Neural progenitor cell (in vitro differentiated cells): ENCODE results near the gene RGS5. TPM values are rescaled to one million over a fixed set of nuclear protein-coding genes. Genes with fewer than 3 reads are reported as not detected.
A peak's percentile ranks its signal among the peaks of the same experiment; 100 is the strongest.

ENCODE experiments used
- DNase-seq: peaks from one replicate; pipeline ENCODE4 v3.0.0-alpha.2; 2016; ENCODE audit warnings: low spot score
- H2AFZ ChIP-seq: fragments of 200-600 bp; sonication (generic); replicated peaks from 2 replicates; pipeline ENCODE4 v1.6.1; 2016; ENCODE audit warnings: antibody characterized with exemption
- H3F3A ChIP-seq: fragments of 200-600 bp; sonication (generic); 2 replicates; pipeline ENCODE4 v1.6.1; 2016; ENCODE audit warnings: antibody characterized with exemption, low read depth
- H3K27ac ChIP-seq: fragments of 200-600 bp; sonication (generic); 2 replicates; pipeline ENCODE4 v1.5.1; 2016; ENCODE audit warnings: mild to moderate bottlenecking
- H3K27me3 ChIP-seq: fragments of 200-600 bp; sonication (generic); 2 replicates; pipeline ENCODE4 v1.6.1; 2016; ENCODE audit warnings: mild to moderate bottlenecking, moderate library complexity
- H3K36me3 ChIP-seq: fragments of 200-600 bp; sonication (generic); 2 replicates; pipeline ENCODE4 v1.5.1; 2016
- H3K4me1 ChIP-seq: fragments of 200-600 bp; sonication (generic); 2 replicates; pipeline ENCODE4 v1.6.1; 2016; ENCODE audit warnings: mixed run types
- H3K4me2 ChIP-seq: fragments of 200-600 bp; sonication (generic); 2 replicates; pipeline ENCODE4 v1.6.1; 2016
- H3K4me3 ChIP-seq: fragments of 200-600 bp; sonication (generic); 2 replicates; pipeline ENCODE4 v1.5.1; 2016
- H3K79me2 ChIP-seq: fragments of 200-600 bp; sonication (generic); 2 replicates; pipeline ENCODE4 v1.6.1; 2016; ENCODE audit warnings: low read depth
- H3K9ac ChIP-seq: fragments of 200-600 bp; sonication (generic); 2 replicates; pipeline ENCODE4 v1.6.1; 2016
- H3K9me3 ChIP-seq: fragments of 200-600 bp; sonication (generic); 2 replicates; pipeline ENCODE4 v1.5.1; 2016; ENCODE audit warnings: low read depth
- H4K20me1 ChIP-seq: fragments of 200-600 bp; sonication (generic); 2 replicates; pipeline ENCODE4 v1.6.1; 2016; ENCODE audit warnings: low read depth
- H3K27ac Mint-ChIP-seq: 3 replicates; pipeline ENCODE4 v1.8.0; 2021; ENCODE audit warnings: mixed read lengths
- H3K27me3 Mint-ChIP-seq: 2 replicates; pipeline ENCODE4 v1.8.0; 2022; ENCODE audit warnings: low read depth, mild to moderate bottlenecking, inconsistent platforms, moderate library complexity, mixed read lengths; ENCODE audit not compliant: insufficient read depth
- H3K36me3 Mint-ChIP-seq: 3 replicates; pipeline ENCODE4 v1.8.0; 2021; ENCODE audit warnings: mixed read lengths
- H3K4me1 Mint-ChIP-seq: 3 replicates; pipeline ENCODE4 v1.8.0; 2021; ENCODE audit warnings: mixed read lengths
- H3K4me3 Mint-ChIP-seq: 3 replicates; pipeline ENCODE4 v1.8.0; 2021; ENCODE audit warnings: mild to moderate bottlenecking, moderate library complexity, mixed read lengths
- H3K9me3 Mint-ChIP-seq: 3 replicates; pipeline ENCODE4 v1.8.0; 2020; ENCODE audit warnings: mixed read lengths
- EZH2 ChIP-seq: fragments of 200-600 bp; sonication (generic); IDR thresholded peaks from 2 replicates; pipeline ENCODE4 v1.6.1; 2017; ENCODE audit warnings: antibody characterized with exemption, mild to moderate bottlenecking, moderate library complexity
- EZH2phosphoT487 ChIP-seq: fragments of 200-600 bp; sonication (generic); IDR thresholded peaks from 2 replicates; pipeline ENCODE4 v1.6.1; 2017; ENCODE audit warnings: antibody characterized with exemption
- total RNA-seq: library from RNA; depleted of rRNA; stranded (reverse); fragments of >200 nt; gene quantifications from 2 replicates; pipeline ENCODE4 v1.2.3, GENCODE V29; 2015; ENCODE audit warnings: low replicate concordance
- TF ChIP-seq, protein P1 (sequence below): fragments of 200-600 bp; sonication (generic); IDR thresholded peaks from 2 replicates; pipeline ENCODE4 v1.5.1; 2017; ENCODE audit warnings: antibody characterized with exemption, mild to moderate bottlenecking

The RGS5 gene
- total RNA-seq, 1 donor from 2014 or later = 8.0 TPM

GRCh38 chr1:163172596-163172995 is 30.1 kb downstream of the RGS5 start:
- Histone ChIP-seq H3F3A (no peaks in the 10 kb centered on the region), H2AFZ (no peak overlapping the region), H3K9ac (no peak overlapping the region), H3K4me3 (no peak overlapping the region), H3K4me1 (no peaks in the 10 kb centered on the region), H4K20me1 (no peaks in the 10 kb centered on the region), H3K4me2 (no peak overlapping the region), H3K27me3 (no peaks in the 10 kb centered on the region), H3K9me3 (no peaks in the 10 kb centered on the region), H3K27ac (no peak overlapping the region), H3K79me2 (no peaks in the 10 kb centered on the region), H3K36me3 (no peaks in the 10 kb centered on the region)
- H3K4me1 Mint-ChIP-seq = peaks cover 27% of the 10 kb centered on the region
- no peaks in the 10 kb centered on the region for H3K36me3 Mint-ChIP-seq
- DNase-seq = no peak
- H3K4me3 Mint-ChIP-seq = no peak overlapping the region
- H3K9me3 Mint-ChIP-seq = no peaks in the 10 kb centered on the region
- H3K27ac Mint-ChIP-seq = no peak overlapping the region
- peaks cover 4% of the 10 kb centered on the region for H3K27me3 Mint-ChIP-seq
- TF ChIP-seq, protein P1, sequence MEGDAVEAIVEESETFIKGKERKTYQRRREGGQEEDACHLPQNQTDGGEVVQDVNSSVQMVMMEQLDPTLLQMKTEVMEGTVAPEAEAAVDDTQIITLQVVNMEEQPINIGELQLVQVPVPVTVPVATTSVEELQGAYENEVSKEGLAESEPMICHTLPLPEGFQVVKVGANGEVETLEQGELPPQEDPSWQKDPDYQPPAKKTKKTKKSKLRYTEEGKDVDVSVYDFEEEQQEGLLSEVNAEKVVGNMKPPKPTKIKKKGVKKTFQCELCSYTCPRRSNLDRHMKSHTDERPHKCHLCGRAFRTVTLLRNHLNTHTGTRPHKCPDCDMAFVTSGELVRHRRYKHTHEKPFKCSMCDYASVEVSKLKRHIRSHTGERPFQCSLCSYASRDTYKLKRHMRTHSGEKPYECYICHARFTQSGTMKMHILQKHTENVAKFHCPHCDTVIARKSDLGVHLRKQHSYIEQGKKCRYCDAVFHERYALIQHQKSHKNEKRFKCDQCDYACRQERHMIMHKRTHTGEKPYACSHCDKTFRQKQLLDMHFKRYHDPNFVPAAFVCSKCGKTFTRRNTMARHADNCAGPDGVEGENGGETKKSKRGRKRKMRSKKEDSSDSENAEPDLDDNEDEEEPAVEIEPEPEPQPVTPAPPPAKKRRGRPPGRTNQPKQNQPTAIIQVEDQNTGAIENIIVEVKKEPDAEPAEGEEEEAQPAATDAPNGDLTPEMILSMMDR = no peak
- no peak for TF ChIP-seq EZH2
- no peak for TF ChIP-seq EZH2phosphoT487

GRCh38 chr1:163171826-163172225 is 30.9 kb downstream of the RGS5 start:
- H2AFZ ChIP-seq = no peak overlapping the region
- H3K4me1 Mint-ChIP-seq = peaks cover 30% of the 10 kb centered on the region
- H3K36me3 ChIP-seq = no peaks in the 10 kb centered on the region
- TF ChIP-seq, protein P1 = no peak
- TF ChIP-seq EZH2 (no peak), EZH2phosphoT487 (no peak)
- DNase-seq = no peak
- no peaks in the 10 kb centered on the region for H3K9me3 ChIP-seq
- no peak overlapping the region for H3K4me3 Mint-ChIP-seq
- no peaks in the 10 kb centered on the region for H4K20me1 ChIP-seq
- no peak overlapping the region for H3K9ac ChIP-seq
- H3K4me1 ChIP-seq = peaks cover 4% of the 10 kb centered on the region
- H3K27ac ChIP-seq = no peak overlapping the region
- no peaks in the 10 kb centered on the region for H3K36me3 Mint-ChIP-seq
- no peak overlapping the region for H3K27ac Mint-ChIP-seq
- H3F3A ChIP-seq = no peaks in the 10 kb centered on the region
- no peaks in the 10 kb centered on the region for H3K9me3 Mint-ChIP-seq
- no peak overlapping the region for H3K4me3 ChIP-seq
- no peaks in the 10 kb centered on the region for H3K27me3 ChIP-seq
- H3K27me3 Mint-ChIP-seq = peaks cover 4% of the 10 kb centered on the region
- H3K79me2 ChIP-seq = no peaks in the 10 kb centered on the region
- no peak overlapping the region for H3K4me2 ChIP-seq

DNA sequence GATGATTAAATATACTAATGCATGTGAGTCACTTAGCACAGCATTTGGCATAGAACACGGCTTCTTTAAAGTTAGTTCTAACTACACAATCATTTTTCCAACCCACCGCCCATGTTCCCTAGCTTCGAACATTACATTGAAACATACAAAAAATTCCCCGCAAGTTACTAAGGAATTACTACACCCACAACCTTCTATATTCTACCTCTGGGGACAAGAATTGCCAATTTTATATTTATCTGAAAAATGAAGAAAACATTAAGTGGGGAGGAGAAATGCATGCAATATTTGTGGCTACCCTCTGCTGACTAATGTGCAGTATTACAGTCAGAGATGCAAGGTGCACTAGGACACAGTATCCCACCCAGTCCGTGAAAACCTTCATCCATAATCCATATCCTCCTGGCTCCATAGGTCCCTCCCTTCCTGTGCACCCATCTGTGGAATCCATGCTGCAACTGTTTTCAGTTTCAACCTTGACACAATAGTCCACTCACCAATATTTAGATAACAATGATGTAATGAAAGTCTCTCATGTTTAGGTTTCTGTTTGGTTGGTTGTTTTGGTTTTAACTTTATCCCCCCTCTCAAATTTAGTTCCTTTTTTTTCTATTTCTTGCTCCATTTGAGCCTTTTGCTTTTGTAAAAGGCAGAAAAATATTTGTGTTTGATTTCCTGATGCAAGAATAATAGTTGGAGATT is 31.6 kb downstream of the RGS5 start:
- H3K9me3 Mint-ChIP-seq = no peaks in the 10 kb centered on the region
- H3K9ac ChIP-seq = no peak overlapping the region
- no peaks in the 10 kb centered on the region for H3K36me3 ChIP-seq
- no peaks in the 10 kb centered on the region for H3K79me2 ChIP-seq
- H3K36me3 Mint-ChIP-seq = no peaks in the 10 kb centered on the region
- no peak overlapping the region for H3K4me2 ChIP-seq
- no peak overlapping the region for H3K4me3 Mint-ChIP-seq
- no peaks in the 10 kb centered on the region for H3F3A ChIP-seq
- no peak overlapping the region for H3K27ac ChIP-seq
- peaks cover 4% of the 10 kb centered on the region for H3K27me3 Mint-ChIP-seq
- peaks cover 33% of the 10 kb centered on the region for H3K4me1 Mint-ChIP-seq
- no peaks in the 10 kb centered on the region for H3K27me3 ChIP-seq
- no peaks in the 10 kb centered on the region for H3K9me3 ChIP-seq
- H2AFZ ChIP-seq = no peak overlapping the region
- DNase-seq = no peak
- peaks cover 8% of the 10 kb centered on the region for H3K4me1 ChIP-seq
- no peak overlapping the region for H3K27ac Mint-ChIP-seq
- TF ChIP-seq EZH2phosphoT487 (no peak), EZH2 (no peak)
- TF ChIP-seq, protein P1 = peak; percentile 30
- no peaks in the 10 kb centered on the region for H4K20me1 ChIP-seq
- H3K4me3 ChIP-seq = no peak overlapping the region
